DLD1 (cell line): ENCODE results near the gene DSE.

Source experiments
- in situ Hi-C: cut with HindIII; loops from 2 replicates; pipeline ENCODE4 v1.10.0; 2017; ENCODE audit warnings: low sequenced_read_pairs

The DSE gene

DNA sequence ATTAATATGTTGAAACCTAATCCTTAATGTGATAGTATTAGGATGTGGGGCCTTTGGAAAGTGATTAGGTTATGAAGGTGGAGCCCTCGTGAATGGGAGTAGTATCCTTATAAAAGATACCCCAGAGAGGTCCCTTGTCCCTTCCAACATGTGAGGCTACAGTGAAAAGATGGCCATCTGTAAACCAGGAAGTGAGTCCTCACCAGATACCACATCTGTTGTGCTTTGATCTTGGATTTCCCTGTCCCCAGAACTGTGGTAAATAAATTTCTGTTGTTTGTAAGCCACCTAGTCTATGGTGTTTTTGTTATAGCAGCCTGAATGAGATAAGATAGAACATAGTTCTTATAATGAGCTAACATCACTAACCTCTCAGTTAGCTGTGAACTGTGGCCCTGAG, 73.8 kb downstream of the DSE start:
- in situ Hi-C loops, result no loop called here

DNA sequence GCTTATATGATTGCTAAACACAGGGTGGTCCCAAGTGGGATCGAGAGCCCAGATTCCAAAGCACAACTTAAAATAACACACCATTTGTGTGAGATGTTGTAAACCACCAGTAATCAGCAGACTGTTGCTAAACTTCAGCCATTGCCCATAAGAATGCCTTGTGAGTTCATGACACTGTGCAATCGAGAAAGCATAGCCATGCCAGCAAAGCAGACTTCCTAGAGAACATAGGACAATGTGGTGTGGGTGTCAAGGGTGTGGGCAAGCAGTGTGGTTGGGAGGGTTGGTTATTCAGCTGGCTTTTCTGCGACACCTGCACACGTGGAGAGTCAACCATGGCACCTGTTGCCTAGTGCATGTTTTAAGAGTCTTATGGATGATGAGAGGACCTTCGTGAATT, 74.4 kb downstream of the DSE start:
- in situ Hi-C loops, result no loop called here

DNA sequence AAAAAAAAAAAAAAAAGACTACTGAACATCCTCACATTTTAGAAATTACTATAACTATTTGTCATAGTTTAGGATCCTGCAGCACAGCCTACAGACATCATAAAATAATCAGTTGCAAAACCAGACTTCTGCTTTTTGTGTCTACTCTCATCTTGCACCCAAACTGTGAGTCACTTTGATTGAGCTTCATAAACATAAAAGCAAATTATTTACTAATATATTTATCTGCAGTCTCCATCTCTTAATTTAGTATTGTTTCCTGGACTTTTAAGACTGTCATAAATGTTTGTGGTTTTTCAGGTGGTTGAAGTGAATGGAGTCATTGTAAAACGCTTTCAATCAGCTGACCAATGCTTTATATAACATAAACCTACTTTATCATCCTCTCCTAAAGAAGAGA, 75.7 kb downstream of the DSE start:
- in situ Hi-C loops, result no loop called here

GRCh38 chr6:116447052-116447451, 76.3 kb downstream of the DSE start:
- in situ Hi-C loops, result no loop called here

GRCh38 chr6:116447496-116448011, 76.8 kb downstream of the DSE start:
- in situ Hi-C loops, result no loop called here

GRCh38 chr6:116449565-116449964, 78.8 kb downstream of the DSE start:
- in situ Hi-C loops, result no loop called here

DNA sequence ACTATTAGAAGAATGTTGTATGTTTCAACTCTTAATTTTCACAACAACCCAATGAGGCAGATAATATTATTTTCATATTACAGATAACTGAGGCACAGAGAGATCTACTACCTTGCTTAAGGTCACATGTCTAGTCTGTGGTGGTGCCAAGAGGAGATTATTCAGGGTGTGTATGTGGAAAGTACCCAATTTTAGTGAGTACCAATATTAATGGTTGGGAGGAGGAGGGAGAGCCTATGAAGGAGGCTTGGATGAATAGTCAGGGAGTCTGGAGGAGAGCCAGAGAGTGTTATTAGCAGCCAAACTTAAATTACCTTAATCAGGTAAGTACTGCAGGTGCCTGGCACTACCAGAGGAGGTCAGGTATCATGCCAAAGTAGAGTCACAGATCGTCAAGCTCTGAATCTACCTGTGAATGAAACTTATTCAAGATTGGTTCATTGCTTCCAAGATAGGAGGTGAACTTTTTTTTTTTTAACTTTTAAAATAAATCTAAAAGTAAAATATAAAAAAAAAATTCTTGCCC, 79.5 kb downstream of the DSE start:
- in situ Hi-C loops, result no loop called here

GRCh38 chr6:116450769-116451740, 80.3 kb downstream of the DSE start:
- in situ Hi-C loops, result no loop called here

DNA sequence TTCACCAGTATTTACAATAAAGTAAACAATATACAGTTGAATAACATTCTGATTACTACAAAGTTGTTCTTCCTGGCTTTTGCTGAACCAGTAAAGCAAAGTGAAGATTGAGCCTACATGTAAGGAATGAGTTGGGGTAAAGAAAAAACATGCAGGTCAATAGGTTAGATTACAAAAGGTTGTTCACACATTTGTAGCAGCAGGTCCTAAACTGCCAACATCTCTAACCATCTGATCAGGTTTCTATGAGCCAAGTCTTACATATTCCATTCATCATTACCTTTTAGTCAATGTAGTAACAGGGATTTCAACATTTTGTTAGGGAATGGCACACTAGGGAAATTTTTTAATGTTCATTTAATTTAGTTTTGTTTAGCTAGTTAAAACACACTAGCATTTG, 81.2 kb downstream of the DSE start:
- in situ Hi-C loops, result no loop called here

GRCh38 chr6:116452531-116452930, 81.8 kb downstream of the DSE start:
- in situ Hi-C loops, result no loop called here

- in situ Hi-C loops, result no loop called here
Observed at GRCh38 chr6:116456106-116456505, 85.4 kb downstream of the DSE start.

- in situ Hi-C loops, result no loop called here
Observed at GRCh38 chr6:116456927-116457326, 86.2 kb downstream of the DSE start.

DNA sequence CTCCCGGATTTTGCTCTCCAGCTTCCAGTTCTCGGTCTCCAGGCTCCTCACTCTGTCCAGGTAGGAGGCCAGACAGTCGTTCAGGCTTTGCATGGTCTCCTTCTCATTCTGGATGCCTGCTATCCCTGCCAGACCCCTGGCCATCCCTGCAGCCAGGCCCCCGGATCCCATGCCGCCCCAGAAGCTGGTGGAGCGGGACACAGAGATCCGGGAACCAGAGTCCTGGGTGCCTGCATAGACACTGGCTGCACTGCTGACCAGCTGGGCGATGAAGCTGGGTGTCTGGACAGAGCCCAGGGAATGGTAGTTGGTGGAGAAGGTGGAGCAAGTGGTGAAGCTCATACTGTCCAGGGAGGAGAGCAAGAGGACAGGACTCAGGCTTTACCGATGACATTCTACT, 87.5 kb downstream of the DSE start:
- in situ Hi-C loops, result no loop called here

GRCh38 chr6:116459927-116460326, 89.2 kb downstream of the DSE start:
- in situ Hi-C loops, result no loop called here

- in situ Hi-C loops, result no loop called here
Observed at GRCh38 chr6:116461331-116461931, 90.7 kb downstream of the DSE start, which contains the start of gene CALHM6. CALHM6 (plus strand) TSS chr6:116461375; CDS start chr6:116461930, 555 bp downstream.

DNA sequence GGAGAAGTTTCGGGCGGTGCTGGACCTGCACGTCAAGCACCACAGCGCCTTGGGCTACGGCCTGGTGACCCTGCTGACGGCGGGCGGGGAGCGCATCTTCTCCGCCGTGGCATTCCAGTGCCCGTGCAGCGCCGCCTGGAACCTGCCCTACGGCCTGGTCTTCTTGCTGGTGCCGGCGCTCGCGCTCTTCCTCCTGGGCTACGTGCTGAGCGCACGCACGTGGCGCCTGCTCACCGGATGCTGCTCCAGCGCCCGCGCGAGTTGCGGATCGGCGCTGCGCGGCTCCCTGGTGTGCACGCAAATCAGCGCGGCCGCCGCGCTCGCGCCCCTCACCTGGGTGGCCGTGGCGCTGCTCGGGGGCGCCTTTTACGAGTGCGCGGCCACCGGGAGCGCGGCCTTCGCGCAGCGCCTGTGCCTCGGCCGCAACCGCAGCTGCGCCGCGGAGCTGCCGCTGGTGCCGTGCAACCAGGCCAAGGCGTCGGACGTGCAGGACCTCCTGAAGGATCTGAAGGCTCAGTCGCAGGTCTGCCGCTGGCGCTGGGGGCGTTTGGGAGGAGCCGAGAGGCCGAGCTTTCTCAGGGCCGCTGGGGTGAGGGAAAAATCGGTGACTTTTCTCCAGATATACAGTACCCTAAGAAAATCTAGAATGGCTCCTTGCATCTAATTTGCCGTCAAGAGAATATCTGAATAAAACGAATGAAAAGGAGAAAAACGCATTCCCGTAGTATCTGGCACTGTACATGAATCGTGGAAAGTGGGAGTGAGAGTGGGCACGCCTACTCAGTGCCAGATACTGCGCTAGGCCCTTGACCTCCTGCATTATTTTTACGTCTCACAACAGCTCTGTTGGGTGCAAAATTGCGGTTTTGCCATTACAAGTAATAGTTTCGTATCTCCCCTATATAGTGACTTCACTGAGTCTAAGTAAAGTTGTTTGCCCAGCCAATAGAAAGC, 91.5 kb downstream of the DSE start:
- in situ Hi-C loops, result no loop called here

- in situ Hi-C loops, result no loop called here
Observed at GRCh38 chr6:116463301-116463700, 92.6 kb downstream of the DSE start.

DNA sequence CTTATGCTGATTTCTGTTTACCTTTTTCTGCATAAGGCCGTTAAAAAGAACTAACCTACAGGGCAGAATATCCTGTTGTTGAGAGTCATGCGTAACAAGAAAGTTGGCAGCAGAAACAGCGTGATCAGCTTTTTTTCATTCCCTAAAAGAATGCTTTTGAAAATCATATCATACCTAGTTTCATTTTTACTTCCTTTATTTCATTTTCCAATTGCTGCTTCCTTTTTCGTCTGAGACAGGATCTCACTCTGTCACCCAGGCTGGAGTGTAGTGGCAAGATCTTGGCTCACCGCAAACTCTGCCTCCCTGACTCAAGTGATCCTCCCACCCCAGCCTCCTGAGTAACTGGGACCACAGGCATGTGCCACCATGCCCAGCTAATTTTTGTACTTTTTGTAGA, 94.5 kb downstream of the DSE start:
- in situ Hi-C loops, result no loop called here

DNA sequence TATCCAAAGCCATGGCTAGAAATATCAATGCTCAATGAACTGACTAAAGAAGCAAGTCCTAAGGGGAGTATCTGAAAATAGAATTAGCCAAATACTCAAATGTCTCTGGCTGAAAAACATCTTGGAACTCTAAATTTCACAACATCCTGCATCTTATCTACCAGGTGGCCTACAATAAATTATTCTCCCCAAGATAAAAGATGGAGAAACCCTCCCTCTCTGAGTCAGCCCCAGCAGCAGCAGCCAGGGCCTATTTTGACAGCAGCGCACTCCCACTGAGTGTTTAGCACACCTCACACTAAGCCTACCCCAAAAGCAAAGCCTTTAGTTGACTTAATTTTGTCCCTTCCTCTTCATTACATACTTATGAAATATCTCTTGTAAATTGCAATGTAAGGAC, 96.3 kb downstream of the DSE start:
- in situ Hi-C loops, result no loop called here

DNA sequence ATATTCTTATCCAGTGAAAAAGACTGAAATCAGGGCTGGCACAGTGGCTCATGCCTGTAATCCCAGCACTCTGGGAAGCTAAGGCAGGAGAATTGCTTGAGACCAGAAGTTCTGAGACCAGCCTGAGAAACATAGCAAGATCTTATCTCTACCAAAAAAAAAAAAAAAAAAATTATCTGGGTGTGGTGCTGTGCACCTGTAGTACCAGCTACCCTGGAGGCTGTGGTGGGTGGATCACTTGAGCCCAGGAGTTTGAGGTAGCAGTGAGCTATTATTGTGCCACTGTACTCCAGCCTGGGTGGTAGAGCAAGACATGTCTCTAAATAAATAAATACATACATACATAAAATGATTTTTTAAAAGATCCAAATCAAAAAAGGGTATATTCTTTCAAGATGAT, 96.8 kb downstream of the DSE start:
- in situ Hi-C loops, result no loop called here

DNA sequence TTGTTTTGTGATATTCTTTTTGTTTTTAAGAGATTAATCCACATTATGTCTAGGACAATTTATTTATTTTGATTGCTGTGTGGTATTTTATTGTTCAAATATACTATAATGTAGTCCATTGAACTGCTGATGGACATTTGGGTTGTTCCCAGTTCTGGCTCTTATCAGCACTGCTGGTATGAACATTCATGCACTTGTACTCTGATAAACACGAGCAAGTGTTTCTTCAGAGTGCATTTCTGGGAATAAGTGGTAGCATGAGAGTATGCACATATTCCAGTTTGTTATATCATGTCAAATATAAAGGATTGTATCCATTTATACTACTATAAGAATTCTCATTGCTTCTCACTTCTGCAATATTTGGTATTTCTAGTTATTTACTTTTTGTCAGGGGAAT, 97.5 kb downstream of the DSE start:
- in situ Hi-C loops, result no loop called here
